HG02938 (cell line): ENCODE measurements around the gene RPS28.
"Not testable (repeated sequence)": the region's sequence is repeated elsewhere in the genome, so short reads cannot be mapped to it uniquely, and the experiment has no call there.

ENCODE experiments used
- ATAC-seq: cut with Tn5 transposase; IDR thresholded peaks from one replicate; pipeline ENCODE4 v1.9.1; 2021; ENCODE audit warnings: mild to moderate bottlenecking, moderate library complexity; ENCODE audit not compliant: unreplicated experiment

RPS28 gene

GRCh38 chr19:8321067-8321985 lies at the start of gene RPS28, which contains the start of gene NDUFA7:
Gene RPS28 (plus strand): TSS chr19:8321496. CDS start chr19:8321531, 35 bp downstream.
Gene NDUFA7 (minus strand): TSS chr19:8321375. CDS start chr19:8321358, 17 bp downstream.
- peak; percentile 85 for ATAC-seq

- not testable (repeated sequence) for ATAC-seq
Observed at GRCh38 chr19:8276508-8276907, 44.8 kb upstream of the RPS28 start.

DNA sequence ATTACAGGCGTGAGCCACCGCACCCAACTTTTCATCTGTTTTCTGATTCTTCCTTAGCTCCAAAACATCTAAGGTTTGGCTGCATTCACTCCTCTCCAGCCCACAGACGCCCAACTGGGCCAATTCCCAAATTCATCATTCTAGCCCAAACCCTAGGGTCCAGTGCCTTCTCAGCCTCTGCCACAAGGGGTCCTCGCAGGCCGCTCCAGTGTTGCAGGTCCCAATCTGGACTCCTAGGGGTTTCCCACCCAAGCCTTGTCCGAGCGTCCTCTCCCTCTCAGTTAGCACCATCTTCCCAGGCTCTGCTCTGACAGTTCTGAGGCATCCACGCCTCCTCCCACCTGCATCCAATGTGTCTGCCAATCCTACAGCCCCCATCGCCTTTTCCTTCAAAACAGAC lies 30.0 kb upstream of the RPS28 start:
- not testable (repeated sequence) for ATAC-seq

DNA sequence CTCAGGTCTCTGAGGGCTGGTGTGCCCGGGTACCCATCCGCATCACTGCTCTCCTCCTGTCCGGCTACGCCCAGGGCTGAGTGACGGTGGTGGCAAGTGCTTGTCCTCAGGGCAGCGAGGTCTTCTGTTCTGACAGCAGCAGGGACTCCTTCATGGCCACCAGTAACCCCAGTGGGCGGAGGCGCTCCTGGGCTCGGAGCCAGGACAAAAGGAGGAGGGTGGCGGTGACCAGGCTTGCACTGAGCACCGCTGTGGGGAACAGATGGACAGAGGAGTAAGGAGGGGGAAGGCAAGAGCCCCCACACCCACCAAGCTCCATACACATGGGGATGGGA lies 19.0 kb upstream of the RPS28 start:
- no peak for ATAC-seq

DNA sequence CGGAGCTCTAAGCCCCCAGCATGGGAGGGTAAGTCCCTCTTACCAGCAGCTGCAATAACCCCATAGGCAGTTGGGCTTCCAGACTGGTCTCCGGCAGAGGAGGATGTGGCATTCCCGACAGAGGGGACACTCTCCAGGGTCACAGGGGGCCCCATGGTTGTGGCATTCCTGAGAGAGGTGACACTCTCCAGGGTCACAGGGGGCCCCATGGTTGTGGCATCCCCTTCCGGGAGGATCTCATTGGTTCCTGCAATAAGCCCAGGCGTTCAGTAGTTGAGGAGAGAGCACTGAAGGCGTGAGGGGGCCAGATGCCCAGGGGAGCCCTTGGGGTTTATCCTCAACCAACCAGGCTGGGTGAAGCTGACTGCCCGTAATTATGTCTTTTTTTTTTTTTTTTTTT lies 18.6 kb upstream of the RPS28 start:
- no peak for ATAC-seq

DNA sequence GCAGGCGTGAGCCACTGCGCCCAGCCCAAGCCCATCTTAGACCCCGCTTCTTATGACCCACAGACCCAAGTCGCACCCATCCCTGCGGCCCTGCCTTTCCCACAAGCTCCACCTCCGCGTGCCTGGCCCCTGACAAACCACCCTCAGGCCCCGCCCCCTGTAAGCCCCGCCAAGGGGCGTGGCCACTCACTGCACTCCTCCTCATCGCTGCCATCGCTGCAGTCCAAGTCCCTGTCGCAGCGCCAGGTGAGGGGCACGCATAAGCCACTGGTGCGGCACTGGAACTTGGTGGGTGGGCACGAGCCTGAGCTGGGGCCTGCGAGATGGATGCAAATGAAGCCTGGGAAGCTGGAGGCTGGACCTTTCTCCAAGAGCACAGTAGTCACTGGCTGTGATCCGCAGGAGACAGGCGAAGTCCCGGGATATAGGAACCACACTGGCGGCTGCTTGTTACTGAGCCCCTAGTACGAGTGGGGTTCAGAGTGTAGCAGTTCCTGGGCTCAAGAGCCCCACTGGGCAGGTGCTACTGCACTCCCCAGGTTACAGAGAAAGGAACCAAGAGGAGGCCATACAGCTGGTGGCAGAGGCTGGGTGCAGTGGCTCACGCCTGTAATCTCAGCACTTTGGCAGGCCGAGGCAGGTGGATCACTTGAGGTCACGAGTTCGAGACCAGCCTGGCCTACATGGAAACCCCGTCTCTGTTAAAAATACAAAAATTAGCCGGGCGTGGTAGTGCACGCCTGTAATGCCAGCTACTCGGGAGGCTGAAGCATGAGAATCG lies 16.3 kb upstream of the RPS28 start:
- ATAC-seq, result no peak

GRCh38 chr19:8305798-8306197 lies 15.5 kb upstream of the RPS28 start:
- ATAC-seq, result no peak

GRCh38 chr19:8306235-8307054 lies 14.9 kb upstream of the RPS28 start:
- ATAC-seq, result no peak

DNA sequence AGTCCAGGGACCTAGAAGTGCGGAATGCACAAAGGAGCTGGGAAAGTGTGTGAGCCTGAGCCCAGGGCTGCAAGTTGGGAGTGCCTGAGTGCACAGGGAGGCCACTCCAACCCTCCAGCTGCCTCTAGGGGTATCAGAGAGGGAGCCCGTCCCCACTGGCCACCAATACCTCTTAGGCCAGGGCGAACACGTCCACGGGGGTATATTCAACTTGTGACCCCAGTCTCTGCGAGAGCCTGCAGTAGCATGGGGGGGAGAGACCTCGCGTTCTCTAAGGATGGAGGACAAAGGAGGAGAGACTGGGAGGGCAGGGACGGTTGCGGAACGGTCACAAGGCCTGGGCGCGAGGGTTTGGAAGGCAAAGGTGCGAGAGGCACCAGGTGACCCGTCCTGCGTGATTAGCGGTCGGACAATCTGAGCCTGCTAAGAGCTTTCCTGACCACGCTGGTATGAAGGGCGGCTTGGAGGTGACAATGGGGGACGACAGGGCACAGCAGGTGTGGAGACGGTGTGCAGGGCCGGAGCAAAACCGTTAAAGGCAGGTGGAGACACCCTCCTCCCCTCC lies 13.8 kb upstream of the RPS28 start:
- ATAC-seq, result no peak

GRCh38 chr19:8307965-8308866 lies 13.1 kb upstream of the RPS28 start, which contains the start of gene CD320:
Gene CD320 (minus strand): TSS chr19:8308358. CDS start chr19:8308290, 68 bp downstream.
- peak; percentile 82 for ATAC-seq

DNA sequence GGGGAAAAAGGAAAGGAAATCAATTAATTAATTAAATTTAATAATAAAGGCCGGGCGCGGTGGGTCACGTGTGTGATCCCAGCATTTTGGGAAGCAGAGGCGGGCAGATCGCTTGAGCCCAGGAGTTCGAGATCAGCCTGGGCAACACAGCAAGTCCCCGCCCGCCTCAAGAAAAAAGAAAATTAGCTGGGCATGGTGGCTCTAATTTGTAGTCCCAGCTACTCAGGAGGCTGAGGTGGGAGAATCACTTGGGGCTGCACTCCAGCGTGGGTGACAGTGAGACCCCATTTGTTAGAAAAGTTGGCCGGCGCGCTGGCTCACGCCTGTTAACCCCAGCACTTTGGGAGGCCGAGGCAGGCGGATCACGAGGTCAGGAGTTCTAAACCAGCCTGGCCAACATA lies 12.4 kb upstream of the RPS28 start:
- no peak for ATAC-seq

GRCh38 chr19:8310342-8311055 lies 10.8 kb upstream of the RPS28 start:
- ATAC-seq, result no peak

DNA sequence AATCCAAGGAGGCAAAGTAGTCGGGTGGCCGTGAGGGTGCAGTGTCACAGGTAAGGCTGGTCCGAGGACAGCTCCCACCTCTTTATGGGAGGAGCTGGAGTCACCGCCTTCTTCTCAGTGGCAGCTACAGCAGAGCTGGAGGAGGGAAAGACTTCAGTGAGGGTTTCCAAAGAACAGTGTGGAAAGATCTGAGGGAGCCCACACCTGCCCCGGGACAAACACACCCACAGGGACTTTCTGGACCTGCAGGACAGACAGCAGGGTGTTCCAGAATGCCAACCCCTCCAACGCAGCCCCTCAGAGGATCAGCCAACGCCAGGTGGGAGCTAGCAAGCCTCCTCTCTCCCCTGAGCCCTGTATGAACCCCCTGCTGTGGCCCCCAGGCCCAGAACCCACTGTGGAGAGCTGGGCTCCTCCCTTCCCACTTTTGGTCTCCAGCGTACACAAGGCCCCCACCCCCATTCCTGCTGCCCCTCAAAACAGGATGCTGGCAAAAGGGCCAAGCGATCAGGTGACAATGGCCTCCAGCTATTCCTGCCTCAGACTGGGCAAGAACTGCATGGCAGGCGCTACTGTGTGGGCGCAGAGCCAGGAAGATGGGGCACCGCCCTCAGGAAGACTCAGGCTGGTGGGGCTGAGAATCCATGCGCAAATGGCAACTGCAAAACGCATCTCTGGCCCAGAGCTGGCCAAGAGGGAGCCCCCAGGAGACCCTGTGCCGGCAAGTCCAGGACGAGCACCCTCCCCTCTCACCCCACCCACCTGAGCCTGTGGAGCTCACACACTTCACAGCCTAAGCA lies 9.6 kb upstream of the RPS28 start:
- ATAC-seq, result no peak

- not testable (repeated sequence) for ATAC-seq
Observed at GRCh38 chr19:8314981-8315640, 6.2 kb upstream of the RPS28 start.

GRCh38 chr19:8316351-8317125 lies 4.8 kb upstream of the RPS28 start:
- no peak for ATAC-seq

GRCh38 chr19:8318835-8319234 lies 2.5 kb upstream of the RPS28 start:
- not testable (repeated sequence) for ATAC-seq
